Fibroblast of peridontal ligament (primary cell): ENCODE data around the gene TUBE1.

Source experiments
- DNase-seq: peaks from one replicate; pipeline ENCODE4 v3.0.0-alpha.2; 2010; ENCODE audit errors: extremely low read depth

TUBE1 gene

GRCh38 chr6:112033791-112034615 is 53.3 kb downstream of the TUBE1 start:
- DNase-seq, result no peak

DNA sequence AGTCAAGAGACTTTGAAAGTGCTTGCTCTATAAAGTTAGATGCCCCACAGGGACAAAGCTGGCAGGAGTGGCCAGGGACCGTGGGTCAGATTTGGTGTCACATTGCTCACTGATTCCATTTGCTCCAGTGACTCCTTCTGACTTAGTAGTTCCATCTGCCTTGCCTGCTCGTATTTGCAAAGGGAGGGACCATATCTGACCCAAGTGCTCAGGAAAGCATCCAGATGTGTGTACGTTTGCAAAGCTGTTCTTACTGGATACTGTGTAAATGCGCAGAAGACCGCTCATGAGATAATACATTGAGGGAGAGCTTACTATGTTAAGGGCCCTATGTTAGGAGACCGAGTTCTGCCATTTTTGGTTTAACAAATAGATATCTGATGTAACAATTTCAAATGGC is 54.6 kb downstream of the TUBE1 start:
- DNase-seq, result no peak

DNA sequence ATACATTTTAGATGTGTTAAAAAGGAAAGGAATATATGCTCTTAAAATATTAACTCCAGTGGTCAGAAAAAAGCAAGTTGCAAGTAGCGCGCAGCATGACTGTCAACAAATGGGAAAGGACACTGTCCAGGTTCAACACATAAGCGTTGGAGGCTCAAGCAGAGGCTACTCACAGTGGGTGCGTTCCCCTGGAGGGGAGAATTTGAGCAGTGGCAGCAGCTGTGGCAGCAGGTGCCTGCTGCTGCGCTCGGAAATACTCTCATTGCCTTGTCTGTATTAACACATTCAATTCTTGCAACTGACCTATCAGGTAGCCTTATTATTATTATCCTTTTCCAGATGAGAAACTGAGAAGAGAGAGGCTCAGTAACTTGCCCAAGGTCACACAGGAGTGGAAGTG is 55.3 kb downstream of the TUBE1 start:
- no peak for DNase-seq

DNA sequence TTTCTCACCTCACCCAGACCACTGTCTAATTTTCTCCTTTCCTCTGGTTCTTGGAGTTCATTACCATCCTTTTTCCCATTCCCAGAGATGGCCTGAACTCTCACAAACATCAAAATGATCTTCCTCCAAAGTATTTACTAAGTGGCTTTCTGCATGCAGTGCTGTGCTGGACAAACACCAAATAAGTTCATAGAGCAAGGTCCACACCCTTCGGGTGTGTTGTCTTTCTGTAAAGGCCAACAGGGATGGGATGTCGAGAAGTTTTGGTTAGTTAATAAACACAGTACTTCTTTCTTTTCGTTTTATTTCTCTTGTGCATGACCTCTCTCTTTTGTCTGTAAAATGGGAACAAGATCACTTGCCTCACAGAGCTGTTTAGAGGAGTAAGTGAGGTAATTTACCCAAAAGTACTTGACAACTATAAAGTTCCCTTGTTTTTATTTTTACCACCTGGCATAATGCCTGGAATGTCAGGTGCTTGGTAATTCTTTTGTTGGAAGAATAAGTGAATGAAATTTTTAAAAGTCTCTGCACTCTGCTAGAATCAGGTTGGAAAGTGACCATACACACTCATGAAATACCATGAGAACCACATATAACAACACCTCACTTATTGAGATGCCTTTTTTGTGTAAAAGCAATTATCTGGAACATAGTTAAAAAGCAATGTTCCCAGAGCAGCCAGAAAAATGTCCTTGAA is 56.2 kb downstream of the TUBE1 start:
- no peak for DNase-seq

DNA sequence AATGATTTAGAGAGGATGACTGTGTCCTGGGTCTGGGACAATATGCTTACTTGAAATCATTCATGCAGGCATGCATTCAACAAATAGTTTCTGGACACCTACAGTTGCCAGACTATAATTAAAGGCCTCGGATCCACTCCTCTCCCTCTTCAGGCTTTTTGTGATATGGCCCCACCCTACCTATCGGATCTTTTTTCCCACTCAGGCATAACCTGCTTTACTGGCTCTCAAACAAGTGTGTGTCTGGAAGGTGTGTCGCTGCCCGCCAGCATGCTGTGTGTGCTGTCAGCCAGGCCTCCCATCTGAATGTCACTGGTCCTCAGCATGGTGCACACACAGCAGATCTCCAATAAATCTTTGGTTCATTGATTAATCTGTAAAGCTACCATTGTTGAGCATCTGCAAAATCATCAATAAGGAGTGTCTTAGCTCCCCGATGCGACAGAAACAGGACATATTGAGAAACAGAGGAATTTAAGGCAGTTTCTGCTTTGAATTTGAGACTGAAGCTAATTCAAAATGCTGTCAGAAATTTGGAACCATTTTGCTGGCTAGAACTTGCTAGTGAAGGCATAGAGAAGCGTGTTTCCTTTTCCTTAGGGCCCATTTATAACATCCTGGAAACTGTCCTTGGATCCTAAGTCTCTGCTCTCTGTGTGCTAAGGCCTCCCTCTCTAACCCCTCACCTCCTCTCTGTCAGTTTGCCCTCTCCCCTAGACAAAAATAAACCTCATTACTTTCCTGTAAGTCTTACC is 56.9 kb downstream of the TUBE1 start:
- no peak for DNase-seq

GRCh38 chr6:112029045-112029822 is 58.0 kb downstream of the TUBE1 start:
- peak; percentile 66 for DNase-seq

DNA sequence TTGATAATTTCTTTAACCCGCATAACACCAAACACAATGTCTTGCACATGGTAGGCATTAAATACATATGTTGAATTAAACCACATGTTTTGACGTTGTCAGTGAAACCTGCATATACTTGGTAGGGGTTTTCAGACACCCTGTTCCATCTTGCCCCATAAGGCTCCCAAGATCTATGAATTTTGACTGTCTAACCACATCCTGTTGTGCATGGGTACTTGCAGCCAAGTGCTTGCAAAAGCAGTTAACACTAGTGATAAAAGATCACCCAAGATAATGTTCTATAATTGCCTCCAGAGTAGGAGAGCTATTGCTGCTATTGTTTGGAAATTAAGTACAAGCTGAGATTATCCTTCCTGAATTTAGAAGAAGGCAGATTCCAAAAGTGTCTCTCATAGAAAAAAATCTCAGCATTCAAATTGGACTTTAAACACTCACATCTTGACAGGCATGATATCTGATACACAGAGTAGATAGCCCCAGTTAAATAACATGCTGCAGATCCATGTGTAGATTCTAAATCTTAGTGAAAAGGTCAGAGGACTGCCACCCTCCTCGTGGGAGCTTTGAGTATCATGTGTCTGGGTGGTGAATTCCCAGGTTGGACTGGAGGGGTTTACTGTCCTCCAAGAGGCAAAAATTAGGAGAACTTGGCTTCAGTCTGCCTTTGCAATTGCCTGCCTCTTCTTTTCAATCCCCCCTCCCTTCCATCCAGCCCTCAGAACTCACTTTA is 59.2 kb downstream of the TUBE1 start:
- no peak for DNase-seq

GRCh38 chr6:112026933-112027332 is 60.3 kb downstream of the TUBE1 start:
- DNase-seq, result no peak

GRCh38 chr6:112024464-112024863 is 62.8 kb downstream of the TUBE1 start:
- DNase-seq, result no peak

GRCh38 chr6:112022749-112023148 is 64.5 kb downstream of the TUBE1 start:
- no peak for DNase-seq

- DNase-seq, result no peak
Measured at GRCh38 chr6:112021691-112022310, 65.5 kb downstream of the TUBE1 start.
